HG02884 (cell line): ENCODE data around the gene RPL10A.
A peak's percentile ranks its signal among the peaks of the same experiment; 100 is the strongest.
"Not testable (repeated sequence)": the region's sequence is repeated elsewhere in the genome, so short reads cannot be mapped to it uniquely, and the experiment has no call there.

Source experiments
- ATAC-seq: cut with Tn5 transposase; IDR thresholded peaks from one replicate; pipeline ENCODE4 v1.9.1; 2021; ENCODE audit warnings: mild to moderate bottlenecking, moderate library complexity; ENCODE audit not compliant: unreplicated experiment

RPL10A gene

DNA sequence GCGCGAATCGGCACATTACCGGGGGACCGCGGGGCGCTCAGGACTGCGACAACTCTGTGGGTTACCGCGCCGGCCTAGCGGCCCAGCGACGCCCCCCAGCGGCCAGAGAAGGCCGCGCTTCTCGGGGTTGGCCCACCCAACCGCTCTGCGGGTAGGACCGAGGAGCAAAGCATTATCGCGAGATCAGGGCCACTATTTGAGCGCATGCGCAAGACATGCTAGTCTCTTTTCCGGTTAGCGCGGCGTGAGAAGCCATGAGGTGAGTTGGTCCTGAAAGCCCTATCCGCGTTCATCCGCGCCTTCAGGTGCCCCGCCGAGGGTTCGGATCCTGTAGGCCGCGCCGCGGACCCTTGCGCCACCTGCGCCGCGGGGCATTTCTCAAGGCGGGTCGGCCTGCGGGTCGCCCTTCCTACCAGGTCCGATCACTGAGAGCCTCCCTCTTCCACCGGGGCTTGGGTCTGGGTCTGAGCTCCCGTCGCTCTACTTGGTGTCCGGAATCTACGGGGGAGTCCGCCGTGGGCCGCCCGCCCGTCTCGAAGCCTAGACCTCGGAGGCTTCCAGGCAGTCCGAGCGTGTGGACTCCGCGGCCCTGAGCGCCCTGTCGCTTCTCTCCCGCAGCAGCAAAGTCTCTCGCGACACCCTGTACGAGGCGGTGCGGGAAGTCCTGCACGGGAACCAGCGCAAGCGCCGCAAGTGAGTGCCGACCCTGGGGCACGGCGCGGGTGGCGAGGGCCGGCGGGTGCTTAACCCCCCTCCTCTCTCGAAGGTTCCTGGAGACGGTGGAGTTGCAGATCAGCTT, at the start of gene RPL10A:
Gene RPL10A, plus strand, starts transcription at position 221 of the 799 bp plus-strand sequence. Its CDS starts 34 bp downstream, at position 255.
- ATAC-seq = peak; percentile 61

DNA sequence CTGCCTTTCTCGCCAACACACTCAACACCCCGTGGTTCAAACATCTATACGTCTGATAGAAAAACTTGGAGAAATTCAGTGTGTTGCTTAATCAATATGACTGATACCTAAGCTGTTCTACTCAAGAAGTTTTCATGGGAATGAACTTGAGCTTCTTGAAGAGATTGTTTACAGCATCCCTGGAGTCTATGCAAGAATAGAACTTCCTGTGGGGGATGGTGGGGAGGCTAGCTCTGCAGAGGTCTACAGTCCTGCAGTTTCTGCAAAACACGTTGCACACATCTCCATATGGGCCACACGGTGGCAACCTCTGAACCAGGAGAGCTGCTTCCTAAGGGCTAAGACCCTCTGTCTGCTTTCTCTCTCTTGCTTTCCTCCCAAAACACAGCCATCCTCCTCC, 48.8 kb upstream of the RPL10A start:
- ATAC-seq = no peak

DNA sequence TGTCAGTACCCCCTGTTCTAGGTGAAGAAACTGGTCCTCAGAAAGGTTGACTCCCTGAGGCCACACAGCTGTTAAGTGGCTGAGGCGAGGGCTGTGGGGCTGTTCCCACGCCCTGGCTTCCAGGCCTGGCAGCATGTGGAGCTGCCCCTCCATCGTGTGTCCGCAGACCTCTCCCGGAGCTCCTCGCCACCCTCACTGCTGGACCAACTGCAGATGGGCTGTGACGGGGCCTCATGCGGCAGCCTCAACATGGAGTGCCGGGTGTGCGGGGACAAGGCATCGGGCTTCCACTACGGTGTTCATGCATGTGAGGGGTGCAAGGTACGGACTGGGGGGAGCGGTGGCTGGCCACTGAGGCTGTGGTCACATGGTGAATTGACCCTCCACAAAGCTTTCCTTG, 48.2 kb upstream of the RPL10A start:
- ATAC-seq = no peak

DNA sequence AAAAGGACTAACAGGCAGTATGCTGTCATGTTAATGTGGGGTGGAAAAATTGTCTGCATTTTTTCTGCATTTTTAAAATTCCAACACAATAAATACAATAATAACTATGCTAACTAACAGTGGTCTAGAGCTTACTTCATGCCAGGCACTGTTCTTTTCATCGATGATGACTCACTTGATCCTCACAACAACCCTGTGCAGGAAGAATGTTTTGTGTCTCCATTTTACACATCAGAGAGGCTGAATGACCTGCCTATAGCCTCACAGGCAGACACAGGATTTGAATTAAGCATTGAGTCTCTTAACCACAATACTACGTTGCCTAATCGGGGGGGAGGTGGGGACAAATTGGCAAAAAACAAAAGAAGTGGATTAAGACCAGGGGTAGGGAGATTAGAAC, 42.9 kb upstream of the RPL10A start:
- no peak for ATAC-seq

DNA sequence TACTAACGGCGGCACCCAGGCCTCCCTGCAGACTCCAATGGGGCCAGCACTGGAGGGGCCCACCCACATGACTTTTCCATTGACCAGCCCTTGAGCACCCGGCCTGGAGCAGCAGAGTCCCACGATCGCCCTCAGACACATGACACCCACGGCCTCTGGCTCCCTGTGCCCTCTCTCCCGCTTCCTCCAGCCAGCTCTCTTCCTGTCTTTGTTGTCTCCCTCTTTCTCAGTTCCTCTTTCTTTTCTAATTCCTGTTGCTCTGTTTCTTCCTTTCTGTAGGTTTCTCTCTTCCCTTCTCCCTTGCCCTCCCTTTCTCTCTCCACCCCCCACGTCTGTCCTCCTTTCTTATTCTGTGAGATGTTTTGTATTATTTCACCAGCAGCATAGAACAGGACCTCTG, 42.1 kb upstream of the RPL10A start:
- ATAC-seq = no peak

DNA sequence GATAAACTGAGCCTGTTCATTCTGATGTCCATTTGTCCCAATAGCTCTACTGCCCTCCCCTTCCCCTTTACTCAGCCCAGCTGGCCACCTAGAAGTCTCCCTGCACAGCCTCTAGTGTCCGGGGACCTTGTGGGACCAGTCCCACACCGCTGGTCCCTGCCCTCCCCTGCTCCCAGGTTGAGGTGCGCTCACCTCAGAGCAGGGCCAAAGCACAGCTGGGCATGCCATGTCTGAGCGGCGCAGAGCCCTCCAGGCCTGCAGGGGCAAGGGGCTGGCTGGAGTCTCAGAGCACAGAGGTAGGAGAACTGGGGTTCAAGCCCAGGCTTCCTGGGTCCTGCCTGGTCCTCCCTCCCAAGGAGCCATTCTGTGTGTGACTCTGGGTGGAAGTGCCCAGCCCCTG, 40.8 kb upstream of the RPL10A start:
- ATAC-seq = no peak

DNA sequence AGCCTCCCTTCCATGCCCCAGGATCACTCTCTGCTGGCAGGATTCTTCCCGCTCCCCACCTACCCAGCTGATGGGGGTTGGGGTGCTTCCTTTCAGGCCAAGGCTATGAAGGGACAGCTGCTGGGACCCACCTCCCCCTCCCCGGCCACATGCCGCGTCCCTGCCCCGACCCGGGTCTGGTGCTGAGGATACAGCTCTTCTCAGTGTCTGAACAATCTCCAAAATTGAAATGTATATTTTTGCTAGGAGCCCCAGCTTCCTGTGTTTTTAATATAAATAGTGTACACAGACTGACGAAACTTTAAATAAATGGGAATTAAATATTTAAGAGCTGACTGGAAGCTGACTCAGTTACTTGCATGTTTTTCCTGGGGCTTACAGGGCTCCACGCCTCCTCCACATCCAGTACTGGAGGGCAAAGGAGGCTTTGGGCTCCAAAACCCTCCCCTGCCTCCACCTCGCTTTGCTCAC, 40.3 kb upstream of the RPL10A start:
- no peak for ATAC-seq

DNA sequence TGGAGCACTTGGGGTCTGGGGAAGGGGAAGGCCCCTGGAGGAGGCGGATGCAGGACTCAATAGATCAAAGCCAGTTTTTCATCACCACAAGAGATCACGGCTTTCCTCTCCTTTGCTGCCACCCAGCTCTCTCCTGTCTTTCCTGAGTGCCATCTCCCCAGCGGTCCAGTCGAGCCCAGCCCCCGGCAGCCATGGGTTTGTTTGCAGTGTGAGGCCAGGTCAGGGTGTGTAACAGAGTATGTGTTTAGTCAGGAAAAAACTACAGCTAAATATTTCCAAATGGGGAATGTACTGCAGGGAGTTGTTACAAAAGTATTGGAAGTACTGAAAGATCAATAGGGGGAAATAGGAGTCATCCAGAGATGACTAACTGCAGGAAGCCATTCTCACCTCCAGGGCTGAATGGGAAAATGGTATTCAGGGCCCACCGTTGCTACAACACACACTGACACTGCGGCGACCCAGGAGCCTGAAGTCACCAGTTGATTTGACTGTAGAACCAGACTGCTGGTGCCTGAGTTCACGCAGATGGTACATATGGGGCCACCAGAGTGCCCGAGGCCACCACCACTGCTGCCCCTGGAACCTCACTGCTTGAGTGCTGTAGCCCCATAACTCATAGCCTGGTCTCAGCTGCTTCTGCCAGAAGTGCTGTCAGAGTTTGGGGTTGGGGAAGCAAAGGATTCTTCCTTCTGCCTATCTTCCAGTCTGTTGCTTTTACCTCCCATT, 39.6 kb upstream of the RPL10A start:
- ATAC-seq = no peak

DNA sequence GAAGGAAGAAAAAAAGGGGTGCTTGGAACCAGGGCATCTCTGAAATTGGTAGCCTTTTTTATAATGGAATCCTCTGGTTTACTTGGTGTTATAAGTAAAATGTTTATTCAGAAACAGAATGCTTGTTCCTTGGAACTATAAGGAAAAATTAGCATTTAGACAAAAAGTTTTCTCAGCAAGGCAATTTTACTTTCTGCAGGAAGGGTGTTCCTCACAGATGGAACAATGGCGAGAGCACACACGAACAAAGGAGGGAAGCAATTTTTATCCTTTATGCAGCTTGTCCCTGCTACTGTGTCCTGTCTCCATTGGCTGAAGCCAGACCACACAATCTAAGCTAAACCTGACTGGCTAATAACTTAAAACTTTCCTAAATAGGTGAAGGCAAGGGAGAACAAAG, 38.7 kb upstream of the RPL10A start:
- ATAC-seq = no peak

DNA sequence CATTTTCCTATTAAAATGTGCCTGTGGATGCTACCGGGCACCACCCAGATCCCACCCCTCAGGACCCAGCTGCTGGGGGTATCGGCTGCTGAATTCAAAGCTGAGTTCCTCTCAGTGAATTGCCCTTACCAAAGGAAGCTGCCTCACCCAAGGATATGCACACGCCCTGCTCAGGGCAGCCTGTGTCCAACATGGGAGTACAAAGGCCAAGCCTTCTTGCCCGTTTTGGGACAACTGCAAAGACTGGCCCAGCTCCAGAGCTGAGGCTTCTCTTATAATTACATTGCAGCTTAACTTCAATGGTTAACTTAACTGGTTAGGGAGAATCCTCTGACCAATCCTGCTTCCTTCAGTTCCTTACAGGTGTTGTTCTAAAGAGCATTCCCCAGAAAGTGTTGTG, 35.9 kb upstream of the RPL10A start:
- no peak for ATAC-seq

DNA sequence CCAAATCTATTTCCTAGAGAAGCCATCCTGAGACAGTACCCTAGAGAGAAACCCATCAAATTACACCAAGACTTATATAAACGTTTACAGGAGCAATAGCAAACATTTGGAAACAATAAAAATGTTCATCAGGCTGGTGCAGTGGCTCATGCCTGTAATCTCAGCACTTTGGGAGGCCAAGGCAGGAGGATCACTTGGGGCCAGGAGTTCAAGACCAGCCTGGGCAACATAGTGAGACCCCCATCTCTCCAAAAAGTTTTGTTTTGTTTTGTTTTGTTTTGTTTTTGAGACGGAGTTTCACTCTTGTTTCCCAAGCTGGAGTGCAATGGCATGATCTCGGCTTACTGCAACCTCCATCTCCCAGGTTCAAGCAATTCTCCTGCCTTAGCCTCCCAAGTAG, 35.5 kb upstream of the RPL10A start:
- ATAC-seq = not testable (repeated sequence)

DNA sequence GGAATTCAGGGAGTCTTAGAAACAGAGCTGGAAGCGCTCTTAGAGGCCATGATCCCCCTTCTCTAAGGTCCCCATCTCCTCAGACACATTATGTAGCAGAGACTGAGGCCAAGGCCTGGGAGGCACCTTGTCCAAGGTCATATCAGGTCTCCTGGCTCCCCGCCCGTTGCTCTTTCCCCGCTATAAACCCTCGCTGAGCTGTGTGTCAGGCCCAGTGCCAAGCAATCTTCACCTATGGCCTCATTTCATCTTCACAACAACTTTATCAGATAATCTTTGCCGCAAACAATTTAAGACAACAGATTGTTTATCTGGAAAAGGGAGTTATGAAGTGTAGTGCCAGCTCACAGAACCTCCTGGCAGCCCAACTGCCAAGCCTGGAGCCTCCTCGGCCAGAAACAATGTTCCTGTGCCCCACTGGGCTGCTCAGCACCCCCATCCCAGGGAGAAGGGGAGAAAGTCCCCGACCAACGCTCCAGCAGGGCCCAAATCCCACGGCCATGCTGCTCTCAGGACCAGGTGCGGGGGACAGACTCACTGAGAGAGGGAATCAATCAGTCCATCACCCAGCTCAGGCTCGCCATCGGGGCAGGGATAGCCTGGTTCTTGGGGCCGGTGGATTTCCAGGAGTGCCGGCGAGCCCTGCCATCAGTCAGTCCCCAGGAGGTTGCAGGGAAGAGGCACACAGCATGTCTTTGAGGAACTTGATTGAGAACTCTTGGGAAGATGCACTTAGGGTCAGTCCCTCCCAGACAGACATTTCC, 32.9 kb upstream of the RPL10A start:
- no peak for ATAC-seq

DNA sequence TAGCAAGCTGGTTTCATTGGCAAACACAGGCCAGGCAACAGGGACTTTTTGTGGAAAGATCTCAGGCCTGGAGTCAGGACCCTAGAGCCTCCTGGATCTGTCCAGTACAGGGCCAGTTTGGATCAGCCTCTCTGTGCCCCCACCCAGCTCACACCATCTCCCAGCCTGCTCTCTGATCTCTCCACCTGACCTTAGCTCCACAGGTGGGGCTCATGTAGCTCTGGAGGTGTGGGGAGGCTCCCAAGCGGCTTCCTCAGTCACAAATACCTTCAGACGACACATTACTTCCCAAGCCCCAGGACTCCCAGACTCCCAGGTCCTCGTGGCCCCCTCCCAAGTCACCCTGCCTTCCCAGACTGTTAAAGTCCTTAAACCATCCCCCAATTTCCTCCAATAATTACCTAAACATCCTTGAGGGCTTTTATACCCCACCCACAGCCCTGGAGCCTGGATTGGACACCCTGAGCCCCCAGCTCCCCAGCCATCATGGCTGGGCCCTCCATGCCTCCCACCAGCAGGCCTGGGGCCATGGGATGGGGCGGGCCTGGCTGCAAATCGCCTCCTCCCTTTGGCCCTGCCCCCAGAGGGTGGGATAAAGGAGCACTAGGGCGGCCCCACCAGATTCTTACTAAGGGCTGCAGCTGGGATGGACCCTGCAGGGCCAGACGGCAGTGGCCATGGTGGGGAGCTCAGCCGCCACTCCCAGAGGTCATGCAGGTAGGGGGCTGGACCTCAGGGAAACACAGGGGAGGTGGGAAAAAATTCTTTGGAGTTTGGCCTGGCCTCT, 31.9 kb upstream of the RPL10A start:
- no peak for ATAC-seq

DNA sequence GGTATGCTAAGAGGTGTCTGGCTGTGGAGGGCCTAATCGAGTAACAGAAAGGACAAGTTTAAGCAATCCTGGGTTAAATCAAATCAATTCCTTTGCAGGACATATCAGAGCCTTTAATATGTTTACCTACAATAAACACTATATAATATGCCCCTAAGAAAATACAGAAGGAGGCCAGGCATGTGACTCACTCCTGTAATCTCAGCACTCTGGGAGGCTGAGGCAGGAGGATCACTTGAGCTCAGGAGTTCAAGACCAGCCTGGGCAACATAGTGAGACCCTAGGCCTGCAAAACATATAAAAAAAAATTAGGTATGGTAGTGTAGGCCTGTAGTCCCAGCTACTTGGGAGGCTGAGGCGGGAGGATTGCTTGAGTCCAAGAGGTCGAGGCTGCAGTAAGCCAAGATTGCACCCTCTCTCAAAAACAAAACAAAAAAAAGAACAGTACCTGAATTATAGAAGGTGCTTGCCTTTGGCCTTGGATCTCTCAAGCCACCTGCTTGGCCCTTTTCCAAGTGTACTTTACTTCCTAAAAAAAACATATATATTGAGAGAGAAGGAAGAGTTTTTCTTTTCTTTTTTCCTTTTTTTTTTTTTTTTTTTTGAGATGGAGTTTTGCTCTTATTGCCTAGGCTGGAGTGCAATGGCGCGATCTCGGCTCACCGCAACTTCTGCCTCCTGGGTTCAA, 29.7 kb upstream of the RPL10A start:
- ATAC-seq = not testable (repeated sequence)

DNA sequence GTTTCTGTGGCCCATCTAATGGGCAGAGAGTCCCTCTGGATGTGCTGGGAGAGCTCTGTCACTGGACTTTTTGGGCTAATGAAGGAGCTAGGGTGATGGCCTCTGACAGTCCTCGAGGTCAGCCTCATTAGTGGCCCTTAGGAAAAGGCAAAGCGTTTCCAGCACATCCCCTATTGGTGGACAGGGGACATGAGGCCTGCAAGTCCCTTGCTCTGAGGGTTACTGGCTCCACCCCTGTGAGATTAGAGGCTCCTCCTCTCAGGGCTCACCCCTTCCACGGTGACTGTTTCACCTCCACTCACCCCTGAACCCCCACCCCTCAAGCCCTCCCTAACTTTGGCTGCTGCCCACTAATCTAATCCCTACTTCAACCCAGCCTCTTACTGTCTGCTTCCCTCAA, 28.9 kb upstream of the RPL10A start:
- no peak for ATAC-seq

DNA sequence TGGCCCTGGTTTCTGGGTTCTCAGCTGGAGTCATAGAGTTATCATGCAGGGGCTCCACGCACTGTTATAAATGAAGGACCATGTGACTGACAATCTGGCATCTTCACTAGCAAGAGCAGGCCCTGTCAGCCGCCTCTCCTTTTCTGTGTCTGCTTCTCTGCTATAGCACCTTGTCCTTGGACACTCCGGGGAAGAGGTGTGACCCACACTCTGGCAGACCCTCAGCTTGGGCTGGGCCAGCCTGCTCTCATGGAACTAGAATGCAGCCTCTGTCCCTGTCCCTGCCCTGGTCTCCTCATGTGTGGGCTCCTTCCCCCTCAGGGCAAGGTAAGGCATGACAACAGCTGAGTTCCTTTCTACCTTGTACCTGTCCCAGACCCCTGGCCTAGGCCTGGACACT, 27.0 kb upstream of the RPL10A start:
- no peak for ATAC-seq

DNA sequence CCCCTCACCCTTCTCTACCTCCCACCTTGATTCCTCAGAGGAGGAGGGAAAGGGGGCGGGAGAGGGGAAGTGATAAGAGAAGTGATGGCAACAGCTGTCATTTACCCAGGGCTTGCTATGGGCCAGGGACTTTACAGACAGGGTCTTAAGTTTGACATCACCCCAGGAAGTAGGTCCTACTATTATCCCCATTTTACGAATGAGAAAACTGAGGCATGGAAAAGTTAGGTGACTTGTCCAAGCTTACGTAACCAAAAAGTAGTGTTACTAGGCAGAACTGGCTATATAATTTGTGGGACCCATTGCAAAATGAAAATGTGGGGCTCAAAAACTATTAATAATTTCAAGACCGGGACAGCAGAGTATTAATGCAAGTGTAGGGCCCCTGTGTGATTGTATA, 26.6 kb upstream of the RPL10A start:
- no peak for ATAC-seq

DNA sequence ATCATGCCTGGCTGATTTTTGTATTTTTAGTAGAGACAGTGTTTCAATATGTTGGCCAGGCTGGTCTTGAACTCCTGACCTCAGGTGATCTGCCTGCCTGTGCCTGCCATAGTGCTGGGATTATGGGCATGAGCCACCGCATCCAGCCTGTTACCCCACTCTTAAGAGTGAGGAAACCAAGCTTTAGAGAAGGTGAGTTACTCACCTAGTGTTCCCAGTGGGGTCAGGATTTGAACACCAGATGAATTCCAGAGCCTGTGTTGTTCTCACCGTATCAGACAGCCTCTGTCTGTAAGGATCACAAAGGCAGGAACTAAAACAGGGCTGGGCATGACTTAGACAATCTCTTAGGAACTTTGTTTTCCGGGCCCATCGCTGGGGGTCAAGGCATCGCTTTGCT, 25.5 kb upstream of the RPL10A start:
- ATAC-seq = no peak

DNA sequence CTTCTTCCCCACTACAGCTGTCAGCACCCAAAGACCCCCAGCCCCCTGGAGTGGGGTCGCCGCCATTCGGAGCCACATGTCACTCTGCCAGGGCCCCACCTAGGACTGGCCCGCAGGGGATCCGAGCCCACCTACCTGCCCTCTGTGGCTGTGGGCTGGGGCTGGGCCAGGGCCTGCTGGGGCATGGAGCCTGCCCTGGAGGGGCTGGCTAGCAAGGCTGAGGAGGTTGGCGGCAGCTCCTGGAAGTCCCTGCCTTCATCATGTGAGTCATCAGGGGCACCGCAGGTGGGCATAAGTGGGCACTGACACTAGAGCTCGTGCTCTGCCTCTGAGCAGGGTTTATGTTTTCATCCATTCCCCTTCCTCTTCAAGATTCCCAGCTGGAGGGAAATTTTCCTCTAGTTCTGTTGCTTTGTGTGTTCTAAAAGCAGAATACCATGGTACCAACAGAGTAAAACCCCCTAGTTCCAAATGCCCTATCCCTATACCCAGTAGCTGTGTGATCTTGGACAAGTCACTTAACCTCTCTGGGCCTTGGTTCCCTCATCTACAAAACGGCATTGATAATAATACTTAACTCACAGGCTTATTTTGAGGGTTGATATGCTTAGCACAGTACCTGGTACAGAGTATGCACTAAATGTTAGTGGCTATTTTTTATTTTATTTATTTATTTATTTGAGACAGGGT, 24.7 kb upstream of the RPL10A start:
- ATAC-seq = no peak

DNA sequence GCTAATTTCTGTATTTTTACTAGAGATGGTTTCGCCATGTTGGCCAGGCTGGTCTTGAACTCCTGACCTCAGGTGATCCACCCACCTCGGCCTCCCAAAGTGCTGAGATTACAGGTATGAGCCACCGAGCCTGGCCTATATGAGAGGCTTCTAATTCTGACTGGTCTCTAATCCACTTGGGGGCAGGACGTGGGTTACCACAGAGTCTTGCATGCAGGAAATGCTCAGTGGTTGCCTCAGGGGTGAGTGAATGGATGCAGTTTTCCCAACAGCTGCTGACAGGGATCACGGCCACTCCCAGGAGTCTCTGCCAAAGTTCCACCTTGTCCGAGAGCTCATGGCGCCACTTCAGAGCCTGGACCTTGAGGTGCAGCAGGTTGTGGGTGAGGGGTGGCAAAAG, 22.5 kb upstream of the RPL10A start:
- no peak for ATAC-seq
